Activated CD8-positive, alpha-beta memory T cell treated with anti-CD3 and anti-CD28 coated beads for 48 hours (primary cell): ENCODE measurements around the gene TEX51.

Source experiments
- DNase-seq, 3 experiments: peaks; one replicate each; pipeline ENCODE4 v3.0.0-alpha.2; 2020; ENCODE audit warnings: low read depth in 2 of 3, low spot score in 2 of 3

Gene TEX51

GRCh38 chr2:126898636-126899035, at the start of gene TEX51:
TSS of gene TEX51 (plus strand) at chr2:126898890. CDS start at chr2:126898919, 29 bp downstream.
- no peak for DNase-seq

- DNase-seq: no peak
These were observed 49.6 kb upstream of the TEX51 start for GRCh38 chr2:126849054-126849453.

- no peak for DNase-seq
These were observed 49.2 kb upstream of the TEX51 start for GRCh38 chr2:126849486-126849885.

GRCh38 chr2:126849991-126850535, 48.6 kb upstream of the TEX51 start:
- no peak for DNase-seq

GRCh38 chr2:126850940-126851339, 47.8 kb upstream of the TEX51 start:
- DNase-seq: no peak

- DNase-seq: no peak
These were observed 46.9 kb upstream of the TEX51 start for GRCh38 chr2:126851756-126852155.

GRCh38 chr2:126852361-126852760, 46.3 kb upstream of the TEX51 start:
- DNase-seq: no peak

GRCh38 chr2:126855606-126856005, 43.1 kb upstream of the TEX51 start:
- DNase-seq: no peak

GRCh38 chr2:126856403-126856802, 42.3 kb upstream of the TEX51 start:
- no peak for DNase-seq

- DNase-seq: no peak
These were observed 41.2 kb upstream of the TEX51 start for GRCh38 chr2:126857502-126857901.

- DNase-seq: no peak
These were observed 40.7 kb upstream of the TEX51 start for GRCh38 chr2:126858013-126858412.

GRCh38 chr2:126858436-126858835, 40.3 kb upstream of the TEX51 start:
- DNase-seq: no peak

GRCh38 chr2:126858991-126859390, 39.7 kb upstream of the TEX51 start:
- DNase-seq: no peak

- no peak for DNase-seq
These were observed 39.1 kb upstream of the TEX51 start for GRCh38 chr2:126859631-126860030.

GRCh38 chr2:126860385-126860784, 38.3 kb upstream of the TEX51 start:
- no peak for DNase-seq

- no peak for DNase-seq
These were observed 36.0 kb upstream of the TEX51 start for GRCh38 chr2:126862730-126863129.

- DNase-seq: no peak
These were observed 35.2 kb upstream of the TEX51 start for GRCh38 chr2:126863336-126864015.

GRCh38 chr2:126864861-126865260, 33.8 kb upstream of the TEX51 start:
- no peak for DNase-seq

GRCh38 chr2:126866451-126866850, 32.2 kb upstream of the TEX51 start:
- DNase-seq: no peak

GRCh38 chr2:126874961-126875360, 23.7 kb upstream of the TEX51 start:
- DNase-seq: no peak

- DNase-seq: no peak
These were observed 22.1 kb upstream of the TEX51 start for GRCh38 chr2:126876631-126877030.

- no peak for DNase-seq
These were observed 21.6 kb upstream of the TEX51 start for GRCh38 chr2:126877041-126877440.
